ENCODE measurements around the gene HDDC2.

Gene HDDC2

DNA sequence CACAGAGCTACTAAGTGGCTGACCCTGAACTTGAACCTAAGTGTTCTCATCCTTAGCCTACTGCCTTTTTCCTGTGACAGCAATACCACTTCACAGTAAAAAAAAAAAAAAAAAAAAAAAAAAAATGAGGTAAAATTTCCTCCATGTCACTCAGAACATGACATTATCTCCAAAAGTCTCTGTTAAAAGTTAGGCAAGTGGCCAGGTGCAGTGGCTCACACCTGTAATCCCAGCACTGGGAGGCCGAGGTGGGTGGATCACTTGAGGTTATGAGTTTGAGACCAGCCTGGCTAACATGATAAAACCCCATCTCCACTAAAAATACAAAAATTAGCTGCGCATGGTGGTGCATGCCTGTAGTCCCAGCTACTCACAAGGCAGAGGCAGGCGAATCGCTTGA lies 11.2 kb upstream of the HDDC2 start:
- Histone ChIP-seq H3K27me3 (ENCODE audit: control insufficient read depth in 1 of 2, insufficient read depth in 1 of 2, low read length in 2 of 2) (no peaks in the 10 kb centered on the region), H3K4me2 (ENCODE audit: low read length, poor library complexity, severe bottlenecking) (no peak overlapping the region), H3K4me3 (ENCODE audit: insufficient read depth in 1 of 2, low read depth in 1 of 2, low read length in 2 of 2) (no peak overlapping the region), H3K27ac (ENCODE audit: low read length, poor library complexity, severe bottlenecking) (no peak overlapping the region), H2BK120ac (ENCODE audit: low read depth, low read length) (no peak overlapping the region), H3K14ac (ENCODE audit: low read length in 2 of 2) (no peak overlapping the region), H4K8ac (ENCODE audit: low read length) (no peak overlapping the region), H2AK5ac (ENCODE audit: low read length, severe bottlenecking) (no peak overlapping the region), H2BK15ac (ENCODE audit: low read depth, poor library complexity, severe bottlenecking) (no peak overlapping the region), H3K4ac (ENCODE audit: low read depth in 1 of 2, low read length in 2 of 2) (no peak overlapping the region), H3K36me3 (ENCODE audit: control insufficient read depth in 1 of 2, insufficient read depth in 2 of 2, low read depth in 1 of 2, low read length in 2 of 2) (no peaks in the 10 kb centered on the region), H2BK12ac (ENCODE audit: low read length in 2 of 2) (no peak overlapping the region), H3K4me1 (ENCODE audit: control insufficient read depth, insufficient read depth, low read depth, low read length) (no peaks in the 10 kb centered on the region), H3K9me3 (ENCODE audit: control insufficient read depth, low read length) (no peaks in the 10 kb centered on the region), H3K18ac (ENCODE audit: low read depth in 1 of 2, low read length in 2 of 2) (no peak overlapping the region), H2BK5ac (ENCODE audit: low read depth, low read length, poor library complexity, severe bottlenecking) (no peak overlapping the region), H3K79me1 (replicated peaks; ENCODE audit: low read length, poor library complexity, severe bottlenecking) (no peaks in the 10 kb centered on the region), H3K9ac (ENCODE audit: low read length) (no peak overlapping the region), H2AFZ (ENCODE audit: low read depth, low read length) (no peak overlapping the region), H4K91ac (ENCODE audit: low read length) (no peak overlapping the region), H3K23ac (ENCODE audit: low read length in 2 of 2) (no peak overlapping the region)
- no peak for DNase-seq
- WGBS, result 88% methylated on average over 4 of the region's 4 CpGs

- no peak overlapping the region for H3K4me2 ChIP-seq (ENCODE audit: low read length, poor library complexity, severe bottlenecking)
- WGBS, result 76% methylated on average over 2 of the region's 2 CpGs
- no peak overlapping the region for H3K18ac ChIP-seq (ENCODE audit: low read depth in 1 of 2, low read length in 2 of 2)
- H3K27ac ChIP-seq (ENCODE audit: low read length, poor library complexity, severe bottlenecking), result no peak overlapping the region
- no peaks in the 10 kb centered on the region for H3K36me3 ChIP-seq (ENCODE audit: control insufficient read depth in 1 of 2, insufficient read depth in 2 of 2, low read depth in 1 of 2, low read length in 2 of 2)
- no peak overlapping the region for H2BK12ac ChIP-seq (ENCODE audit: low read length in 2 of 2)
- no peak for DNase-seq
- H3K9ac ChIP-seq (ENCODE audit: low read length), result no peak overlapping the region
- no peaks in the 10 kb centered on the region for H3K27me3 ChIP-seq (ENCODE audit: control insufficient read depth in 1 of 2, insufficient read depth in 1 of 2, low read length in 2 of 2)
- no peak overlapping the region for H2AK5ac ChIP-seq (ENCODE audit: low read length, severe bottlenecking)
- H4K8ac ChIP-seq (ENCODE audit: low read length), result no peak overlapping the region
- H3K4me3 ChIP-seq (ENCODE audit: insufficient read depth in 1 of 2, low read depth in 1 of 2, low read length in 2 of 2), result no peak overlapping the region
- H3K79me1 ChIP-seq (replicated peaks; ENCODE audit: low read length, poor library complexity, severe bottlenecking), result no peaks in the 10 kb centered on the region
- no peak overlapping the region for H2BK15ac ChIP-seq (ENCODE audit: low read depth, poor library complexity, severe bottlenecking)
- no peaks in the 10 kb centered on the region for H3K4me1 ChIP-seq (ENCODE audit: control insufficient read depth, insufficient read depth, low read depth, low read length)
- no peak overlapping the region for H2BK120ac ChIP-seq (ENCODE audit: low read depth, low read length)
- no peak overlapping the region for H2AFZ ChIP-seq (ENCODE audit: low read depth, low read length)
- no peak overlapping the region for H3K23ac ChIP-seq (ENCODE audit: low read length in 2 of 2)
- no peak overlapping the region for H2BK5ac ChIP-seq (ENCODE audit: low read depth, low read length, poor library complexity, severe bottlenecking)
- H3K9me3 ChIP-seq (ENCODE audit: control insufficient read depth, low read length), result no peaks in the 10 kb centered on the region
- H3K14ac ChIP-seq (ENCODE audit: low read length in 2 of 2), result no peak overlapping the region
- H3K4ac ChIP-seq (ENCODE audit: low read depth in 1 of 2, low read length in 2 of 2), result no peak overlapping the region
- no peak overlapping the region for H4K91ac ChIP-seq (ENCODE audit: low read length)
These were observed 10.7 kb upstream of the HDDC2 start for GRCh38 chr6:125312478-125312877.

- no peak overlapping the region for H2AK5ac ChIP-seq (ENCODE audit: low read length, severe bottlenecking)
- no peaks in the 10 kb centered on the region for H3K4me1 ChIP-seq (ENCODE audit: control insufficient read depth, insufficient read depth, low read depth, low read length)
- no peak overlapping the region for H3K9ac ChIP-seq (ENCODE audit: low read length)
- no peak overlapping the region for H3K4me2 ChIP-seq (ENCODE audit: low read length, poor library complexity, severe bottlenecking)
- H2AFZ ChIP-seq (ENCODE audit: low read depth, low read length), result no peak overlapping the region
- H3K36me3 ChIP-seq (ENCODE audit: control insufficient read depth in 1 of 2, insufficient read depth in 2 of 2, low read depth in 1 of 2, low read length in 2 of 2), result no peaks in the 10 kb centered on the region
- H3K14ac ChIP-seq (ENCODE audit: low read length in 2 of 2), result no peak overlapping the region
- H3K27me3 ChIP-seq (ENCODE audit: control insufficient read depth in 1 of 2, insufficient read depth in 1 of 2, low read length in 2 of 2), result no peaks in the 10 kb centered on the region
- H3K18ac ChIP-seq (ENCODE audit: low read depth in 1 of 2, low read length in 2 of 2), result no peak overlapping the region
- H3K4ac ChIP-seq (ENCODE audit: low read depth in 1 of 2, low read length in 2 of 2), result no peak overlapping the region
- no peak overlapping the region for H3K23ac ChIP-seq (ENCODE audit: low read length in 2 of 2)
- H3K79me1 ChIP-seq (replicated peaks; ENCODE audit: low read length, poor library complexity, severe bottlenecking), result no peaks in the 10 kb centered on the region
- DNase-seq, result peak; percentile 74
- WGBS, result 32% methylated on average over 4 of the region's 7 CpGs
- H4K8ac ChIP-seq (ENCODE audit: low read length), result no peak overlapping the region
- H4K91ac ChIP-seq (ENCODE audit: low read length), result no peak overlapping the region
- no peak overlapping the region for H3K27ac ChIP-seq (ENCODE audit: low read length, poor library complexity, severe bottlenecking)
- no peak overlapping the region for H2BK5ac ChIP-seq (ENCODE audit: low read depth, low read length, poor library complexity, severe bottlenecking)
- H3K4me3 ChIP-seq (ENCODE audit: insufficient read depth in 1 of 2, low read depth in 1 of 2, low read length in 2 of 2), result no peak overlapping the region
- H2BK12ac ChIP-seq (ENCODE audit: low read length in 2 of 2), result no peak overlapping the region
- no peaks in the 10 kb centered on the region for H3K9me3 ChIP-seq (ENCODE audit: control insufficient read depth, low read length)
- no peak overlapping the region for H2BK120ac ChIP-seq (ENCODE audit: low read depth, low read length)
- no peak overlapping the region for H2BK15ac ChIP-seq (ENCODE audit: low read depth, poor library complexity, severe bottlenecking)
These were observed 9.4 kb upstream of the HDDC2 start for GRCh38 chr6:125310994-125311649.

- Histone ChIP-seq H2BK12ac (ENCODE audit: low read length in 2 of 2) (no peak overlapping the region), H3K4me2 (ENCODE audit: low read length, poor library complexity, severe bottlenecking) (no peak overlapping the region), H3K18ac (ENCODE audit: low read depth in 1 of 2, low read length in 2 of 2) (no peak overlapping the region), H3K36me3 (ENCODE audit: control insufficient read depth in 1 of 2, insufficient read depth in 2 of 2, low read depth in 1 of 2, low read length in 2 of 2) (no peaks in the 10 kb centered on the region), H3K14ac (ENCODE audit: low read length in 2 of 2) (no peak overlapping the region), H2AK5ac (ENCODE audit: low read length, severe bottlenecking) (no peak overlapping the region), H3K79me1 (replicated peaks; ENCODE audit: low read length, poor library complexity, severe bottlenecking) (no peaks in the 10 kb centered on the region), H3K4me1 (ENCODE audit: control insufficient read depth, insufficient read depth, low read depth, low read length) (no peaks in the 10 kb centered on the region), H2AFZ (ENCODE audit: low read depth, low read length) (no peak overlapping the region), H3K23ac (ENCODE audit: low read length in 2 of 2) (no peak overlapping the region), H3K27me3 (ENCODE audit: control insufficient read depth in 1 of 2, insufficient read depth in 1 of 2, low read length in 2 of 2) (peaks cover 0 to 7% of the 10 kb centered on the region in 2 experiments), H3K4me3 (ENCODE audit: insufficient read depth in 1 of 2, low read depth in 1 of 2, low read length in 2 of 2) (no peak overlapping the region), H3K4ac (ENCODE audit: low read depth in 1 of 2, low read length in 2 of 2) (no peak overlapping the region), H2BK5ac (ENCODE audit: low read depth, low read length, poor library complexity, severe bottlenecking) (no peak overlapping the region), H4K8ac (ENCODE audit: low read length) (no peak overlapping the region), H4K91ac (ENCODE audit: low read length) (no peak overlapping the region), H3K9me3 (ENCODE audit: control insufficient read depth, low read length) (peaks cover 7% of the 10 kb centered on the region), H3K27ac (ENCODE audit: low read length, poor library complexity, severe bottlenecking) (no peak overlapping the region), H2BK120ac (ENCODE audit: low read depth, low read length) (no peak overlapping the region), H3K9ac (ENCODE audit: low read length) (no peak overlapping the region), H2BK15ac (ENCODE audit: low read depth, poor library complexity, severe bottlenecking) (no peak overlapping the region)
- no peak for DNase-seq
- 46% methylated on average over 3 of the region's 6 CpGs for WGBS
These were observed 6.3 kb upstream of the HDDC2 start for GRCh38 chr6:125307964-125308615.

Data from mesenchymal stem cell (in vitro differentiated cells and primary cell).